ENCODE data around the gene WWOX. TPM values are rescaled to one million over a fixed set of nuclear protein-coding genes. Genes with fewer than 3 reads are reported as not detected.

Gene WWOX
- total and polyA plus RNA-seq, 2 of the 4 experiments (the other 2 are of a cell fraction): 2.7 to 5.4 TPM

GRCh38 chr16:78524066-78524595 lies 424.7 kb downstream of the WWOX start:
- no peak overlapping the region for H3K4me2 ChIP-seq (ENCODE audit: low read depth, low read length)
- H3K27me3 ChIP-seq (ENCODE audit: control insufficient read depth, insufficient read depth, low read length): no peaks in the 10 kb centered on the region
- no peaks in the 10 kb centered on the region for H3K9me1 ChIP-seq (ENCODE audit: insufficient read depth, low read length)
- ChIA-PET POLR2A (ENCODE audit: unreplicated experiment) (no interaction called here), CTCF (no interaction called here)
- H3K18ac ChIP-seq (ENCODE audit: low read depth, low read length): no peak overlapping the region
- H4K20me1 ChIP-seq (ENCODE audit: insufficient read depth, low read length): no peaks in the 10 kb centered on the region
- no CpG with 5 or more reads among the region's 4 CpGs for WGBS, 2 experiments (ENCODE audit: extremely low coverage in 2 of 2, insufficient read length in 1 of 2)
- DNase-seq (no peak), ATAC-seq (ENCODE audit: low read depth) (no peak)
- no peak overlapping the region for H3K23ac ChIP-seq (ENCODE audit: low read depth, low read length)
- no peaks in the 10 kb centered on the region for H3K4me1 ChIP-seq (ENCODE audit: control insufficient read depth, insufficient read depth, low read length)
- H2AFZ ChIP-seq (replicated peaks; ENCODE audit: low read length, poor library complexity): no peak overlapping the region
- no peak overlapping the region for H2AK5ac ChIP-seq (ENCODE audit: low read depth, low read length)
- H3K14ac ChIP-seq (replicated peaks; ENCODE audit: low read depth, low read length): no peak overlapping the region
- H4K8ac ChIP-seq (ENCODE audit: low read depth in 2 of 2, low read length in 2 of 2): no peak overlapping the region
- no peak overlapping the region for H2BK20ac ChIP-seq (ENCODE audit: low read depth, low read length)
- no peak overlapping the region for H3K9ac ChIP-seq (ENCODE audit: low read depth, low read length)
- H3K56ac ChIP-seq (ENCODE audit: extremely low read depth, insufficient read depth, low read length): no peak overlapping the region
- no peak overlapping the region for H3K4me3 ChIP-seq (ENCODE audit: insufficient read depth, low read depth, low read length)
- H3K36me3 ChIP-seq (ENCODE audit: control insufficient read depth, insufficient read depth, low read length): no peaks in the 10 kb centered on the region
- H2BK15ac ChIP-seq (ENCODE audit: low read depth, low read length): no peak overlapping the region
- H2BK5ac ChIP-seq (ENCODE audit: low read depth, low read length, poor library complexity, severe bottlenecking): no peak overlapping the region
- dilution Hi-C loops (cut with HindIII; ENCODE audit: low sequenced_read_pairs, unreplicated experiment) (no loop called here), intact Hi-C loops (cut with micrococcal nuclease) (no loop called here), in situ Hi-C loops (cut with MboI; ENCODE audit: low sequenced_read_pairs) (no loop called here)
- TF ChIP-seq ELK1 (IDR thresholded peaks at IDR 0.05; ENCODE audit: borderline replicate concordance, low read depth, low read length): no peak
- no peak for TF ChIP-seq CTCF (conservative IDR thresholded peaks at IDR 0.05; ENCODE audit: low read depth, low read length)
- no peak for TF ChIP-seq POLR2A (IDR thresholded peaks at IDR 0.05; ENCODE audit: low read depth, low read length)
- TF ChIP-seq CHD1 (IDR thresholded peaks at IDR 0.05; ENCODE audit: low read depth, low read length): no peak
- no peak for TF ChIP-seq RAD21 (IDR thresholded peaks at IDR 0.05; ENCODE audit: low read length)
- no peak for TF ChIP-seq NFE2L2 (IDR thresholded peaks at IDR 0.05; ENCODE audit: low read depth, low read length)
- no peak for TF ChIP-seq MAZ (IDR thresholded peaks at IDR 0.05; ENCODE audit: borderline replicate concordance, low read depth, low read length)
- TF ChIP-seq MAFK (IDR thresholded peaks at IDR 0.05; ENCODE audit: low read depth, low read length): no peak
- no peak for TF ChIP-seq MXI1 (IDR thresholded peaks at IDR 0.05; ENCODE audit: borderline replicate concordance, low read depth, low read length)
- TF ChIP-seq USF2 (IDR thresholded peaks at IDR 0.05; ENCODE audit: low read depth, low read length): no peak
- no peak for TF ChIP-seq RFX5 (IDR thresholded peaks at IDR 0.05; ENCODE audit: low read depth, low read length)
- TF ChIP-seq CEBPB (IDR thresholded peaks at IDR 0.05; ENCODE audit: low read depth, low read length): no peak
- TF ChIP-seq RCOR1 (IDR thresholded peaks at IDR 0.05; ENCODE audit: insufficient replicate concordance, low read length): no peak
- TF ChIP-seq FOS (IDR thresholded peaks at IDR 0.05; ENCODE audit: low read depth, low read length): no peak
- TF ChIP-seq SMC3 (IDR thresholded peaks at IDR 0.05; ENCODE audit: low read depth, low read length): no peak
- TF ChIP-seq BHLHE40 (IDR thresholded peaks at IDR 0.05; ENCODE audit: low read depth, low read length): no peak
- H2AK9ac ChIP-seq (replicated peaks; ENCODE audit: low read depth, low read length, poor library complexity): no peak overlapping the region
- H3K27ac ChIP-seq (ENCODE audit: insufficient read depth, low read length): no peak overlapping the region
- H2BK120ac ChIP-seq (ENCODE audit: low read depth, low read length): no peak overlapping the region
- no peak overlapping the region for H4K91ac ChIP-seq (ENCODE audit: insufficient read depth, low read depth, low read length)
- H3K79me1 ChIP-seq (ENCODE audit: low read depth in 1 of 2, low read length in 2 of 2): no peaks in the 10 kb centered on the region
- no peak overlapping the region for H3K4ac ChIP-seq (ENCODE audit: low read depth, low read length)
- peaks cover 16% of the 10 kb centered on the region for H3K9me3 ChIP-seq (ENCODE audit: control insufficient read depth, insufficient read depth, low read length)
- H4K5ac ChIP-seq (ENCODE audit: low read depth, low read length): no peak overlapping the region
- BruUV-seq (replicated peaks): no TSS peak
